Uterus (tissue), 2 donors: ENCODE data around the gene FOCAD.

ENCODE experiments used
- CTCF ChIP-seq, 4 experiments: fragments of 200-600 bp in 2 of 4; fragments of 450-650 bp in 2 of 4; sonication (generic) in 2 of 4; IDR thresholded peaks; one replicate each; pipeline ENCODE4 v1.5.1; 2016 to 2019; ENCODE audit warnings: antibody characterized with exemption in 4 of 4, mild to moderate bottlenecking in 2 of 4, moderate library complexity in 1 of 4
- POLR2A ChIP-seq, 2 donors: fragments of 450-650 bp; IDR thresholded peaks; one replicate each; pipeline ENCODE4 v1.6.1; 2016; ENCODE audit warnings: antibody characterized with exemption in 2 of 2, mild to moderate bottlenecking in 1 of 2, moderate library complexity in 1 of 2

GRCh38 chr9:20988671-20989315, 304.7 kb downstream of the FOCAD start:
- TF ChIP-seq CTCF (IDR thresholded peaks at IDR 0.05) (no peak), POLR2A (IDR thresholded peaks at IDR 0.05) (no peak)
